CD14-positive monocyte (primary cell): Measurements from ENCODE around the gene ESF1. TPM values are rescaled to one million over a fixed set of nuclear protein-coding genes. Genes with fewer than 3 reads are reported as not detected.

ENCODE experiments used
- DNase-seq, 3 donors: peaks; one replicate each; pipeline ENCODE4 v3.0.0-alpha.2; 2011 to 2022
- H2AFZ ChIP-seq: 2 replicates; pipeline ENCODE4 v1.6.0; 2012; ENCODE audit warnings: mild to moderate bottlenecking, low read depth, low read length, inconsistent platforms; ENCODE audit not compliant: insufficient read depth, poor library complexity, severe bottlenecking
- H3K27ac ChIP-seq, 2 donors: 1 replicate in 1 of 2; 2 replicates in 1 of 2; pipeline ENCODE4 v1.5.1; 2012 to 2013; ENCODE audit warnings: low read length in 2 of 2, control low read depth in 1 of 2, inconsistent platforms in 1 of 2, low read depth in 1 of 2, mild to moderate bottlenecking in 1 of 2
- H3K27me3 ChIP-seq, 2 donors: one replicate each; pipeline versions ENCODE4 v1.6.0 to v1.6.1; 2011 to 2013; ENCODE audit warnings: low read length in 2 of 2; ENCODE audit not compliant: control insufficient read depth in 2 of 2, insufficient read depth in 2 of 2
- H3K36me3 ChIP-seq, 2 donors: replicated peaks in 1 of 2; 1 replicate in 1 of 2; 2 replicates in 1 of 2; pipeline versions ENCODE4 v1.5.1 to v1.6.1; 2012 to 2013; ENCODE audit warnings: low read length in 2 of 2, control low read depth in 1 of 2, inconsistent platforms in 1 of 2, mild to moderate bottlenecking in 1 of 2; ENCODE audit not compliant: insufficient read depth in 2 of 2, control insufficient read depth in 1 of 2
- H3K4me1 ChIP-seq, 2 donors: 1 replicate in 1 of 2; 2 replicates in 1 of 2; pipeline versions ENCODE4 v1.5.1 to v1.6.1; 2012 to 2013; ENCODE audit warnings: low read length in 2 of 2, control low read depth in 1 of 2, inconsistent platforms in 1 of 2, mild to moderate bottlenecking in 1 of 2, moderate library complexity in 1 of 2; ENCODE audit not compliant: insufficient read depth in 2 of 2, control insufficient read depth in 1 of 2
- H3K4me2 ChIP-seq: replicated peaks from 2 replicates; pipeline ENCODE3; 2012; ENCODE audit warnings: low read length, moderate library complexity, mild to moderate bottlenecking; ENCODE audit not compliant: poor library complexity, severe bottlenecking; ENCODE audit errors: extremely low read depth
- H3K4me3 ChIP-seq, 3 experiments: fragments of 200-600 bp in 1 of 3; sonication (generic) in 1 of 3; replicated peaks in 1 of 3; 1 replicate in 2 of 3; 2 replicates in 1 of 3; pipeline ENCODE4 v1.5.1; 2011 to 2013; ENCODE audit warnings: low read length in 3 of 3, mild to moderate bottlenecking in 3 of 3, control low read depth in 2 of 3, low read depth in 2 of 3, inconsistent platforms in 1 of 3, moderate library complexity in 1 of 3
- H3K79me2 ChIP-seq: 2 replicates; pipeline ENCODE4 v1.6.0; 2012; ENCODE audit warnings: mild to moderate bottlenecking, control low read depth, inconsistent platforms, low read length, moderate library complexity; ENCODE audit not compliant: insufficient read depth
- H3K9ac ChIP-seq: 2 replicates; pipeline ENCODE4 v1.6.0; 2017; ENCODE audit warnings: low read length, mild to moderate bottlenecking; ENCODE audit not compliant: insufficient read depth, poor library complexity, severe bottlenecking
- H3K9me3 ChIP-seq, 2 donors: replicated peaks in 1 of 2; 1 replicate in 1 of 2; 2 replicates in 1 of 2; pipeline versions ENCODE4 v1.5.1 to v1.6.1; 2012 to 2013; ENCODE audit warnings: low read length in 2 of 2, control low read depth in 1 of 2; ENCODE audit not compliant: control insufficient read depth in 1 of 2, insufficient read depth in 1 of 2
- H4K20me1 ChIP-seq: 2 replicates; pipeline ENCODE4 v1.6.0; 2012; ENCODE audit warnings: mild to moderate bottlenecking, low read length, control low read depth, moderate library complexity; ENCODE audit not compliant: insufficient read depth
- H3K27ac Mint-ChIP-seq, 7 donors: one replicate each; pipeline ENCODE4 v1.8.0; 2020; ENCODE audit warnings: mild to moderate bottlenecking in 7 of 7, mixed read lengths in 7 of 7, moderate library complexity in 6 of 7, inconsistent platforms in 2 of 7
- H3K27me3 Mint-ChIP-seq, 3 donors: one replicate each; pipeline ENCODE4 v1.8.0; 2021 to 2022; ENCODE audit warnings: low read depth in 3 of 3, mild to moderate bottlenecking in 3 of 3, mixed read lengths in 3 of 3, moderate library complexity in 3 of 3, inconsistent platforms in 1 of 3
- H3K36me3 Mint-ChIP-seq, 2 donors: one replicate each; pipeline ENCODE4 v1.8.0; 2020; ENCODE audit warnings: mixed read lengths in 2 of 2, inconsistent platforms in 1 of 2, mild to moderate bottlenecking in 1 of 2
- H3K4me1 Mint-ChIP-seq: one replicate; pipeline ENCODE4 v1.8.0; 2020; ENCODE audit warnings: mild to moderate bottlenecking, mixed read lengths
- H3K4me3 Mint-ChIP-seq, 2 donors: one replicate each; pipeline ENCODE4 v1.8.0; 2020; ENCODE audit warnings: mild to moderate bottlenecking in 2 of 2, mixed read lengths in 2 of 2, moderate library complexity in 1 of 2
- H3K9me3 Mint-ChIP-seq, 7 donors: one replicate each; pipeline ENCODE4 v1.8.0; 2020 to 2022; ENCODE audit warnings: mixed read lengths in 7 of 7, mild to moderate bottlenecking in 6 of 7, moderate library complexity in 6 of 7, inconsistent platforms in 2 of 7
- WGBS: methylation state at CpG from one replicate; pipeline ENCODE4 v1.1.5; 2013; ENCODE audit warnings: missing lambda C conversion rate; ENCODE audit not compliant: insufficient coverage; 5-methylcytosine and 5-hydroxymethylcytosine counted together
- intact Hi-C, 2 donors: fragments of 100-400 bp; cut with micrococcal nuclease; formaldehyde crosslinking; loops; one replicate each; pipeline versions ENCODE4 v1.15.0 to v1.15.1; 2023
- polyA plus RNA-seq, 3 donors: library from polyadenylated mRNA; depleted of rRNA in 1 of 3; unstranded in 2 of 3; stranded (reverse) in 1 of 3; fragments of 300-500 nt in 2 of 3; fragments of >200 nt in 1 of 3; fragmentation: Illumina TruSeq in 2 of 3; gene quantifications; 1 replicate in 2 of 3; 2 replicates in 1 of 3; pipeline ENCODE4 v1.2.3, GENCODE V29; 2012 to 2021
- TF ChIP-seq, protein P1 (sequence below): fragments of 200-600 bp; IDR thresholded peaks from one replicate; pipeline ENCODE4 v1.8.0; 2022; ENCODE audit warnings: antibody characterized with exemption, mild to moderate bottlenecking

ESF1 gene
- polyA plus RNA-seq, 3 donors: 0.73 to 2.3 (median 1.7) TPM

DNA sequence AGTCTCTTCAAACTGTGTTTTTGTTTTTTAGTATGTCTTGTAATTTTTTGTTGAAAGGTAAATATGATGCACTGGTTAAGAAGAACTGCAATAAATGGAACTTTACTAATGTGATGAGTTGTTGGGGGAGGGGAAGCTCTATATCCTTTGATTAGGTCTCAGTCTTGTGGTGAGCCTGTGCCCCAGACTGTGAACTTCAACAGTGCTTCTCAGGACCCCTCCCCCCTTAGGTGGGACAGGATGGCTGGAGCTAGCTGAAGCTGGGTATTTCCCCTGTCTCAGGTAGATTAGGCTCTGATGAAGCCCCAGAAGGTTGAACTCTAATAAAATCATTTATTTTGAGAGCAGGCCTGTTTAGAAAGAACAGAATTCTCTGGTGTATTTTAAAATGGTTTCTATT is 114.6 kb downstream of the ESF1 start:
- Histone ChIP-seq H3K4me1 (no peaks in the 10 kb centered on the region), H3K36me3 (no peaks in the 10 kb centered on the region), H2AFZ (no peak overlapping the region), H3K4me3 (no peak overlapping the region), H3K79me2 (no peaks in the 10 kb centered on the region), H4K20me1 (no peaks in the 10 kb centered on the region), H3K27ac (no peak overlapping the region), H3K27me3 (no peaks in the 10 kb centered on the region), H3K4me2 (no peak overlapping the region), H3K9ac (no peak overlapping the region), H3K9me3 (no peaks in the 10 kb centered on the region)
- no peaks in the 10 kb centered on the region for H3K4me1 Mint-ChIP-seq
- H3K9me3 Mint-ChIP-seq: peaks cover 0 to 10% (median 4%) of the 10 kb centered on the region in 7 donors
- no peak overlapping the region for H3K4me3 Mint-ChIP-seq
- no peak overlapping the region for H3K27ac Mint-ChIP-seq
- H3K27me3 Mint-ChIP-seq: peaks cover 2 to 10% (median 3%) of the 10 kb centered on the region in 3 donors
- TF ChIP-seq, protein P1, sequence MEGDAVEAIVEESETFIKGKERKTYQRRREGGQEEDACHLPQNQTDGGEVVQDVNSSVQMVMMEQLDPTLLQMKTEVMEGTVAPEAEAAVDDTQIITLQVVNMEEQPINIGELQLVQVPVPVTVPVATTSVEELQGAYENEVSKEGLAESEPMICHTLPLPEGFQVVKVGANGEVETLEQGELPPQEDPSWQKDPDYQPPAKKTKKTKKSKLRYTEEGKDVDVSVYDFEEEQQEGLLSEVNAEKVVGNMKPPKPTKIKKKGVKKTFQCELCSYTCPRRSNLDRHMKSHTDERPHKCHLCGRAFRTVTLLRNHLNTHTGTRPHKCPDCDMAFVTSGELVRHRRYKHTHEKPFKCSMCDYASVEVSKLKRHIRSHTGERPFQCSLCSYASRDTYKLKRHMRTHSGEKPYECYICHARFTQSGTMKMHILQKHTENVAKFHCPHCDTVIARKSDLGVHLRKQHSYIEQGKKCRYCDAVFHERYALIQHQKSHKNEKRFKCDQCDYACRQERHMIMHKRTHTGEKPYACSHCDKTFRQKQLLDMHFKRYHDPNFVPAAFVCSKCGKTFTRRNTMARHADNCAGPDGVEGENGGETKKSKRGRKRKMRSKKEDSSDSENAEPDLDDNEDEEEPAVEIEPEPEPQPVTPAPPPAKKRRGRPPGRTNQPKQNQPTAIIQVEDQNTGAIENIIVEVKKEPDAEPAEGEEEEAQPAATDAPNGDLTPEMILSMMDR: no peak
- no peak for DNase-seq
- intact Hi-C loops: no loop called here
- no peaks in the 10 kb centered on the region for H3K36me3 Mint-ChIP-seq

DNA sequence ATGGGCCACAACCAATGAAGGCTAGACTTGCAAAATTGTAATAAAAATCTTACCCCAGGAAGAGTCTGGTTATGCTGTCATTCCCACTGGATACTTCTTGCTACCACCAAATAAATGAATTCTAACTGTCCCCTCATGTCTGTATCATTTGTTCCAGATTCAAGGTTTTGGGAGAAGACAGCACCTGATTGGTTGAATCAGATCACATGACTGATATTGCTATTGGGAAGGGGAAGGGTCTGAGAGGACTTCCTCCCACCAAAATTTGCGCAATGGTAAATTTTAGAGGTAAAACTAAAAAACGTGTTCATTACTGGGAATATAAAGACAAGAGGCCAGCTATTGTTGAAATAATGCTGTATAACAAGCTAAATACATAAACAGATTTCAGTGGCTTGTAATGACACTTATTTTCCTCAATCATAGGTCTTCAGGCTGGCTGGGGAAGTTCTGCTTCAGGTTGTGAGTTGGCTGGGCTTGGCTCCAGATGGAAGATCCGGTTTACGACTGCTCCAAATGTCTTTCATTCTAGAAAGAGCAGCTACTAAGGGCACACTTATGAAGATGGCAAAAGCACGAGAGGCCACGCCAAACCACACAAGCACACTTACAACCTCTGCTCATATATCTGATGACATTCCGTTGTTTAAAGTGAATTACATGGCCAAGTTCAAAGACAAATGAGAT is 118.9 kb downstream of the ESF1 start:
- intact Hi-C loops: no loop called here
- Histone ChIP-seq H3K79me2 (no peaks in the 10 kb centered on the region), H3K4me3 (no peak overlapping the region), H3K27me3 (no peaks in the 10 kb centered on the region), H3K9ac (no peak overlapping the region), H3K4me2 (no peak overlapping the region), H2AFZ (no peak overlapping the region), H3K4me1 (no peaks in the 10 kb centered on the region), H3K9me3 (no peaks in the 10 kb centered on the region), H4K20me1 (no peaks in the 10 kb centered on the region), H3K27ac (no peak overlapping the region), H3K36me3 (no peaks in the 10 kb centered on the region)
- TF ChIP-seq, protein P1: no peak
- DNase-seq: no peak
- peaks cover 12% of the 10 kb centered on the region in 3 donors for H3K27me3 Mint-ChIP-seq
- WGBS: 100% methylated on average over 2 of the region's 7 CpGs
- H3K27ac Mint-ChIP-seq: no peak overlapping the region
- peaks cover 0 to 3% (median 2%) of the 10 kb centered on the region in 7 donors for H3K9me3 Mint-ChIP-seq
- no peak overlapping the region for H3K4me3 Mint-ChIP-seq
- no peaks in the 10 kb centered on the region for H3K4me1 Mint-ChIP-seq
- H3K36me3 Mint-ChIP-seq: no peaks in the 10 kb centered on the region

Other genes starting within 250 kb of the ESF1 start
- gene TASP1, start 146.0 kb downstream of the ESF1 start, polyA plus RNA-seq: 1 to 10 TPM; 2.3 to 3.3 (median 2.6) TPM
- gene NDUFAF5, start 109 bp upstream of the ESF1 start, polyA plus RNA-seq: 10 to 100 TPM in 1 of 3 donors, 1 to 10 TPM in 2; 5.9 to 15.2 (median 7.8) TPM
- gene SEL1L2, start 205.7 kb upstream of the ESF1 start, polyA plus RNA-seq: not detected
- under 1 TPM in 1 of 3 donors, not detected in 2; 0.23 TPM for gene MACROD2, start 210.6 kb upstream of the ESF1 start, polyA plus RNA-seq